ENCODE results near the gene DMRTA2.
"Not testable (repeated sequence)": the region's sequence is repeated elsewhere in the genome, so short reads cannot be mapped to it uniquely, and the experiment has no call there.

Gene DMRTA2

DNA sequence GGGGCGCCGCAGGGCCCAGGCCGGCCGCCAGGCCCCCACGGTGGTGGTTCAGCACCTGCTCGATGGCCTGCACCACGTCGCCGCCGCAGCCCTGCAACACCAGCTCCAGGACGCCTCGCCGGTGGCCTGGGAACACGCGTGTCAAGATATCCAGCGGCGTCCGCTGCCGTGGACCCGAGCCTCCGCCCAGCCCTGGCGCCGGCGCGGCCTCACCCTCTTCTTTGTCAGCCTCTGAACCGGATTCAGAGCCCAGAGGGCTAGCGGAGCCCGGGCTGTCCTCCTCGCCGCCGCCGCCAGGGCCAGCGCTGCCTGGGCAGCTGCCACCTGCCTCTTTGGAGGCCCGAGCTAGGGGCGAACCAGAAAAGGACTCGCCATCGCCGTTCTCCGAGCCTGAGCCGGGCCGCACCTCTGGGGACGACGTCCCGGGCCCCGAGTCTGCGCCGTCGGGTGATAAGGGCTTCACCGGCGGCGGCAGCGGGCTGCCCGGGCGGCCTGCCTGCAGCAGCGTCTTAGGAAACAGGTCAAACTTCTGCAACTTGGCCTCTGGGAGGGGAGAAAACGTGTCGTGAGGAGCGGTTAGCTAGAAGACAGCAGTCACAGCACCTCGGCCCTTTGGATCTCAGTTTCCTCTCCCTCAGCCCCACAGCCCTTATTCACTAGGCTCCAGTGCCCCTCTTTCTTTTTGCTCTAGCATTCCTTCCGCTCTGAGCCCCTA is 3.9 kb downstream of the DMRTA2 start:
- no peak overlapping the region for H3K4me3 Mint-ChIP-seq
- peaks cover 19% of the 10 kb centered on the region for H3K4me1 Mint-ChIP-seq (ENCODE audit: low read depth)
- no peaks in the 10 kb centered on the region for H3K9me3 Mint-ChIP-seq
- peaks cover 9% of the 10 kb centered on the region for H3K36me3 Mint-ChIP-seq (ENCODE audit: low read depth)
- DNase-seq (ENCODE audit: low spot score), result no peak
- peaks cover 80% of the 10 kb centered on the region for H3K27me3 Mint-ChIP-seq (ENCODE audit: low read depth)
- peak overlapping the region; percentile 80 for H3K27ac Mint-ChIP-seq

DNA sequence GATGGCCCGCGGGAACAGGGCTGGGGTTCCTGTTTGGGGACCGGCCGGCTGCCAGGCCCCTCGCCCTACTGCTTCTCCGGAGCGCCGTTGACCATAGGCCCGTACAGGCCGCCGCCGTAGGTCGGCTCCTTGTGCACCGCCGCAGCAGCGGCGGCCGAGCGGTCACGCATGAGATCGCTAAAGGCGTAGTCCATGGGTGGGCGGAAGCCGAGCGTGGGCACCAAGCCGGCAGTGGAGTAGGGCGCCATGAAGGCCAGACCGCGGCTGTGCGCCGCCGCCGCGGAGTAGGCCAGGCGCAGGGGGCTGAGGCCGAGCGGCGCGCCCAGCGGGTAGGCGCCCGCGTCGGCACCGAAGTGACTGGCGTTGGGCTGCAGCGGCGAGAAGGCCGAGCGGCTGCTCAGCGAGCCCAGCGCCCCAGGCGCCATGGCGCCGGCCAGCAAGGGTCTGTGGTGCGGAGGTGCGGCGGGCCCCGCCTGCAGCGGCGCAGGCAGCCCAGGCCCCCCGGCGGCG is 4.6 kb downstream of the DMRTA2 start:
- no peak for DNase-seq (ENCODE audit: low spot score)
- H3K9me3 Mint-ChIP-seq, result no peaks in the 10 kb centered on the region
- H3K27ac Mint-ChIP-seq, result no peak overlapping the region
- peaks cover 79% of the 10 kb centered on the region for H3K27me3 Mint-ChIP-seq (ENCODE audit: low read depth)
- peaks cover 13% of the 10 kb centered on the region for H3K4me1 Mint-ChIP-seq (ENCODE audit: low read depth)
- H3K36me3 Mint-ChIP-seq (ENCODE audit: low read depth), result peaks cover 9% of the 10 kb centered on the region
- no peak overlapping the region for H3K4me3 Mint-ChIP-seq

DNA sequence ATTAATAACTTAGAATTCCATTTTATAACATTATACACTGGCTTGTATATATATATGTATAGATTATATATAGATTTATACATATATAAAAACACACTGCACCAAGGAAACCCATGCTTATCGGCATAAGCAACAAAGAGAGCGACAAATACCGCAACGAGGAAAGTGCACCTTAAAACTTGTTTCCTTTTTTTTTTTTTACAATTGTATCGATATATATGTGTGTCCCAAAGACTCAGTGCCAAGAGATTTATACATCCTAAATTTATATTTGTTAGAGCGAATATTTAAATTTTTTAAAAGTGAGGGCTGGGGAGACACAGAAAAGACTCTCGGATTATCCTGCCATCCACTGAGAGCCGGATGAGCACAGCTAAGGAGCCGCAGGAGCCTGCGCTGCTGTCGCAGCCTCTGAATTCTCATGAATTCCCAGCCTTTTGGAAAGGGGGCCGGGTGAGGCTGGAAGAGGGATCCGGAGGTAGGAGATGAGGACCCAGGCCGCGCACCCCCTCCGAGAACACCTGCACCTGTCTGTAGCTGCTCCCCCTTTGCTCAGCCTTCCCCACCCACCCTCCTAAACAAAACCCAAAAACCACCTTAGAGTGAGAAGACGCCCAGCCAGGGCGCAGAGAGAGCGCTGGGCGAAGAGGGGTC is 5.2 kb downstream of the DMRTA2 start:
- H3K27me3 Mint-ChIP-seq (ENCODE audit: low read depth), result peaks cover 78% of the 10 kb centered on the region
- peak overlapping the region; percentile 78 for H3K27ac Mint-ChIP-seq
- no peak overlapping the region for H3K4me3 Mint-ChIP-seq
- no peaks in the 10 kb centered on the region for H3K9me3 Mint-ChIP-seq
- peaks cover 9% of the 10 kb centered on the region for H3K36me3 Mint-ChIP-seq (ENCODE audit: low read depth)
- peaks cover 12% of the 10 kb centered on the region for H3K4me1 Mint-ChIP-seq (ENCODE audit: low read depth)
- DNase-seq (ENCODE audit: low spot score), result no peak

DNA sequence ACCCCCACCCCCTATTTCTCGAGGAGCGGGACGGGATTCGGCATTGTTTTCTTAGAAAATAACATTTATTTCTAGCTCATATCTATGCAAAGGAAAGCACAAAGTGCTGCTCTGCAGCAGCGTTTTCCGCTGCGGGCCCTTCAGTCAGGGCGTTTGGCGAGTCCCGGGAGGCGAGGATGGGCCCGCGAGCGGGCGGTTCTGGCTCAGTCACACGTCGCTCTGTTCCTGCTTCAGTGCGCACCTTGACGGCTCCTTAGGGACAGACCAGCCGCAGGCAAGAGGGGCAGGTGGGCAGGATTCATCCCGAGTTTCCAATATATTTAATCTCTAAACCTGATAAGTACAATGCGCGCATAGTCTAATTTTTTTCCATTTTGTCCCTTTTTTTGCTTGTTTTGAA is 5.7 kb downstream of the DMRTA2 start:
- peaks cover 9% of the 10 kb centered on the region for H3K36me3 Mint-ChIP-seq (ENCODE audit: low read depth)
- H3K4me1 Mint-ChIP-seq (ENCODE audit: low read depth), result peaks cover 12% of the 10 kb centered on the region
- H3K9me3 Mint-ChIP-seq, result no peaks in the 10 kb centered on the region
- no peak overlapping the region for H3K4me3 Mint-ChIP-seq
- no peak for DNase-seq (ENCODE audit: low spot score)
- peak overlapping the region; percentile 78 for H3K27ac Mint-ChIP-seq
- peaks cover 77% of the 10 kb centered on the region for H3K27me3 Mint-ChIP-seq (ENCODE audit: low read depth)

DNA sequence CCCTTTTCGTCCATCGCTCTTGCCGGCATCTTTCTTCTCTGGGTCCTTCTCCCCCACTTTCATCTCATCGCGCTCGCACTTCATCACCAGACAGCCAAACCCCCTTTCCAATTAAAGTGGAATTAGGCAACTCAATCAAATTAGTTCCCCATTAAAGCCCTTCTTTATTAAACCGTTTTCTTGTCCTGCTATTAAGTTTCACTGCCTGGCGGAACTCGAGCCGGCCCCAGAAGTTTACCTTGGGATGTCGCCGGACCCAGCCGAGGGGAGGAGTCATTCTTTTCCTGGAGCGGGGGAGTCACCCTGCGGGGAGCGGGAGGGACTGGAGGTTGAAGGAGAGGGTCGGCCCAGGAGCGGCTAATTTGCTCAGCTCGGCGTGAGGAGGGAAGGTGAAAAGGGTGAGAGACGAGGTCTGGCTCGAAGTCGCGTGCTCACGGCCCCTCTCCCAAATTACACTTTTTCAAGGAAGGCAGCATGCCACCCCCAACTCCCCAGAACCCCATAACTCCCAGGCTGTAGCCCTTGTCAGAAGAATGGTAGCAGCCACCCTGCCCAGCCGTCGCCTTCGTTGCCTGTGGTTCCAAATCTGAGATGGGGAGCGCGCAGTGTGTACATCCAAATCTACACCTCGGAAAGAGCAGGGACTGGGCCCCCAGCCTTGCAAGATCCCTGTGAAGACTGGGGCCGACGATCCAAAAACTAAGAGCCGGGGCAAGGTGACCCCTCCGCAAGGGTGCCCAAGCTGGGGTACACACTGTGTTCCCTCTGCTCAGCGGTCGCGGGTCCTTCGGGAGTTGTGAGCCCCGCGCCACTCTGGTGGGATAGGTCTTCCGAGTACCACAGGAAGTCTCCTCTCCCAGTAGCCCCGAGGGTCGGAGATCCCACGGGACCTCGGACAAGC is 6.4 kb downstream of the DMRTA2 start:
- Mint-ChIP-seq H3K4me1 (ENCODE audit: low read depth) (peaks cover 11% of the 10 kb centered on the region), H3K4me3 (no peak overlapping the region), H3K27me3 (ENCODE audit: low read depth) (peaks cover 71% of the 10 kb centered on the region), H3K36me3 (ENCODE audit: low read depth) (peaks cover 9% of the 10 kb centered on the region), H3K27ac (peak overlapping the region; percentile 73), H3K9me3 (no peaks in the 10 kb centered on the region)
- no peak for DNase-seq (ENCODE audit: low spot score)

DNA sequence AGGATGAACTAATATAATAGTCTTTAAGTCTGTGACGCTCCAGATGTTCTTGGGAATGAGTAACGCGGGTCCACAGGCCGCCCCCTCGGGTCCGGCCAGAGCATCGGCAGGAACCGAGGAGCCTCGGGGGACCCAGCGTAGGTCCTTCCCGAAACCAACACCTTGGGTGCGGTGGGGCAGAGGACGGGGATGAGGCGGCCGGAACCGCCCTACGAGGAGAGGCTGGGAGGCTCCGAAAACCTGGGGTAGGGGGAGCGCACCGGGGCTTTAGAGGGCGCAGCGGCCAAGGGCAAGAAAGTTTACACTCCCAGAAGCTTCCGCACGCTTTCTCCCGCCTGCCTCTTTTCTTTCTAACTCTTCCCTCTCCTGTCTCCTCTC is 7.1 kb downstream of the DMRTA2 start:
- DNase-seq (ENCODE audit: low spot score), result no peak
- Mint-ChIP-seq H3K4me1 (ENCODE audit: low read depth) (peaks cover 8% of the 10 kb centered on the region), H3K27me3 (ENCODE audit: low read depth) (peaks cover 67% of the 10 kb centered on the region), H3K4me3 (no peak overlapping the region), H3K9me3 (no peaks in the 10 kb centered on the region), H3K27ac (peak overlapping the region; percentile 73), H3K36me3 (ENCODE audit: low read depth) (peaks cover 9% of the 10 kb centered on the region)

DNA sequence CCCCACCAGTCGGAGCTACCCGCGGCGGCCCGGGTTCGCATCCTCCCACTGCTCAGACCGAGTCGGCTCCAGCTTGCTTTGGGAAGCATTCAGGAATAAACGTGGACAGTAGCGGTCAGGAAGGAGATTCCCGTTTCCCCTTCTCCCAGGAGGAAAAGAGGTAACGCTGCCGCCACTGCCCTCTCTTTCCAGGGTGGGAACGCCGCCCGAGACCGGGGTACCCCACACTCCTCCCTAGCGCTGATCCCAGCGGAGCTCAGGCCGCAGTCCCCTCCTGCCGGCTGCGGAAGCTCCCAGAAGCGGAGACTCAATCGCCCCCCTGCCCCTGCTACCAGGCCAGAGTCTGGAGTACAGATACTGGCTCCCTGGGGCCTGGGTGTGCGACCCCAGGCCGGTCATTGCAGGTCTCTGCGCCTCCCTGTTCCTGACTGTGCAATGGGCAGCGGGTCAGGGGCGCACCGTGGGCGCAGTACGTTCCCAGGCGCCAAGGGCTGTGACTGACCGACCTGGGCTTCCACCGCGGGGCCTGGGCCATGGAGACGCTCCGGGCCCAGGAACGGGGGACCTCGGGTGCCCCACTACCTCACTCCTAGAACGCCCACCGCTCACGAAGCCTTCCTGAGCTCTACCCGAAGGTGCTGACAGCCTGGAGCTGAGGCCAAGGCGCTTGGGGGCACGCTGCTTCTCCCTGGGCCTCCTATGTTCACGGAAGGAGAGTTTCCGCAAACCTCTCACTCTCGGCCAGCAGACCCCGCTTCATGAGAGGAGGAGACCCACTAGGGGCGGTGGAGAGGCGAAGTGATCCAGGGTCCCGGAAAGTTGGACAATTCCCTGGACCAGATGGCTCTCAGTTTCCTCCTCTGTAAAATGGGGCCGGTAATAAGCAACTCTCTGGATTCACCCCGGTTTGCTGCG is 7.8 kb downstream of the DMRTA2 start:
- no peaks in the 10 kb centered on the region for H3K9me3 Mint-ChIP-seq
- no peak overlapping the region for H3K27ac Mint-ChIP-seq
- DNase-seq (ENCODE audit: low spot score), result no peak
- peaks cover 8% of the 10 kb centered on the region for H3K4me1 Mint-ChIP-seq (ENCODE audit: low read depth)
- peaks cover 8% of the 10 kb centered on the region for H3K36me3 Mint-ChIP-seq (ENCODE audit: low read depth)
- no peak overlapping the region for H3K4me3 Mint-ChIP-seq
- peaks cover 69% of the 10 kb centered on the region for H3K27me3 Mint-ChIP-seq (ENCODE audit: low read depth)

DNA sequence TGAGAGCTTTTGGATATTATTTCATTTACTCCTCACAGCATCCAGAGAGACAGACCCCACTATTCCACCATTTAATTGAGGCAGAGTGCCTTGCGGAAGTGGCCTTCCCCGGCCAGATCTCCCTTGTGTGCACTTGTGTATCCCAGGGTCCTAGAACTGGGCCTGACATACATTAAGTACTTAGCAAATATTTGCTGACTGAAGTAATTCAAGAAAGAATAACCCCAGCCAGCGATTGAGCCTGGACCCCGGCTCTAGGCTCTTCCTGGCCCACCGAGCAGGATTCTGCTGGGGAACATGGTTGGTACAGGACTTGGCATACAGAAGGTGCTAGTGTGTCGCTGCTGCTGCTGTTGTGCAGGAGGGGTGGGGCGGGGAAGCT is 8.4 kb downstream of the DMRTA2 start:
- peaks cover 4% of the 10 kb centered on the region for H3K36me3 Mint-ChIP-seq (ENCODE audit: low read depth)
- peaks cover 68% of the 10 kb centered on the region for H3K27me3 Mint-ChIP-seq (ENCODE audit: low read depth)
- H3K27ac Mint-ChIP-seq, result no peak overlapping the region
- DNase-seq (ENCODE audit: low spot score), result no peak
- peaks cover 2% of the 10 kb centered on the region for H3K4me1 Mint-ChIP-seq (ENCODE audit: low read depth)
- H3K9me3 Mint-ChIP-seq, result no peaks in the 10 kb centered on the region
- H3K4me3 Mint-ChIP-seq, result no peak overlapping the region

DNA sequence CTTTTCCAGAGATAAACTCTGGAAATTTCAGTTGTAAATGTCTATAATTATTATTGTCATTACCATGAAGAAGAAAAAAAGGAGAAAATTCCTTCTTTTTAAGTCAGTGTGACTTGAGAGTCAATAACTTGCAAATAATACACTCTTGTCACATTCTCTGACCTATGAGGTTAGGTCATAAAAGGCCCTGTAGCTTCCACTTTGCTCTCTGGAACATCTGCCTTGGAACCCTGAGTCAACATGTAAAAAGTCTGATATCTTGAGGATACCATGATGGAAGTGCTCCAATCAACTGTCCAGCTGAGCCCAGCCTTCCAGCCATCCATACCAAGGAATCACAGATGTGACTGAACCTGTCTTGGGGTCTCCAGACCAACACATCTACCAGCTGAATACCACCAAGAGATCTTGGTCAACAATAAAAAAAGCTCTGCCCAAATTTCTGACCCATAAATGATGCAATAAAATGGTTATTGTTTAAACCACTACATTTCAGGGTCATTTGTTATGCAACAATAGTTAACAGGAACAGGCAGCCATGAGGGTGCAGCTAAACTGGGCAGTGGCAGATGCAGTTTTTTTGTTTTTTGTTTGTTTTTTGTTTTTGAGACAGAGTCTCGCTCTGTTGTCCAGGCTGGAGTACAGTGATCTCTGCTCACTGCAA is 10.3 kb downstream of the DMRTA2 start:
- DNase-seq (ENCODE audit: low spot score), result no peak
- Mint-ChIP-seq H3K9me3 (no peaks in the 10 kb centered on the region), H3K27me3 (ENCODE audit: low read depth) (peaks cover 68% of the 10 kb centered on the region), H3K27ac (no peak overlapping the region), H3K36me3 (ENCODE audit: low read depth) (peaks cover 4% of the 10 kb centered on the region), H3K4me1 (ENCODE audit: low read depth) (no peaks in the 10 kb centered on the region), H3K4me3 (no peak overlapping the region)

DNA sequence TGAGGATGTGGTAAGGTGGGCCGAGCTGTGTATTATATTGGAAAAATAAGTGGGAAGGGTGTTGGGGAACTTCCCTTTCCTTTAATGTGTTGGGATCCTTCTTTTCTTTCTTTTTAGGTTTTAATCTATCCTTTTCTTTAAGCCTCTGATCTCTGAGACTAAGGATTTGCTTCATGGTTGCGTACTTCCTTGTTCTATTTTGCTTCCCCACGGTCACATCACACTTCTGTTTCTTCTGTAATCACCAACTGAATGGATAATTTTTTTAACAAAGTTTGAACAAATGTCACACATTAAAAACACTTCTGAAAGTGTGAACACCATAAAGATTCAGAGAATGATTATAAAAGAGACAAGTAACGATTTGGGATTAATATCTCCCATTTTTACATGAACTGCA is 17.4 kb downstream of the DMRTA2 start:
- Mint-ChIP-seq H3K4me1 (ENCODE audit: low read depth) (no peaks in the 10 kb centered on the region), H3K4me3 (no peak overlapping the region), H3K27ac (no peak overlapping the region), H3K9me3 (no peaks in the 10 kb centered on the region), H3K36me3 (ENCODE audit: low read depth) (no peaks in the 10 kb centered on the region), H3K27me3 (ENCODE audit: low read depth) (peaks cover 40% of the 10 kb centered on the region)
- DNase-seq (ENCODE audit: low spot score), result no peak

DNA sequence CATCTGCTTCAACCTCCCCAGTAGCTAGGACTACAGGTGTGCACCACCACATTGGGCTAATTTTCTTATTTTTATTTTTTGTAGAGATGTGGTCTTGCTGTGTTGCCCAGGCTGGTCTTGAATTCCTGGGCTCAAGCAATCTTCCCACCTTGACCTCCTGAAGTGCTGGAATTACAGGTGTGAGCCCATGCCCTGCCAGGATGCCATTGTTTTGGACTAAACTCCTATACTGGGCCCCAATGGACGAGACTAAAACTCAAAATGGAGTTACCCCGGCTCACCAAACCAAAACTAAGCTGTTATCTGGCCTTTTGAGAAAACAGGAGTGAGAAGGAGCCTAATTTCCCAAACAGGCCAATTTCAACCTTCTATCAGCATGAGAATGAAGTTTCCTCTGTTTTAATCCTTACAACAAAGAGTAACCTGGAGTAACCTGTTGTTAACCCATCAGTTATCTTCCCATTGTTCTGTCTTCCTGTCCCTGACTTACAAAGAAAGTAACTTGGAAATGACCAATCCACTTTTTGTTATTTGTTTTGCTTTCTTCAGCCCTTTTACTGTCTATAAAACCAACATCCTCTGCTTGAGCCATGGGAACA is 29.6 kb downstream of the DMRTA2 start:
- Mint-ChIP-seq H3K27ac (no peak overlapping the region), H3K4me3 (no peak overlapping the region), H3K4me1 (ENCODE audit: low read depth) (no peaks in the 10 kb centered on the region), H3K27me3 (ENCODE audit: low read depth) (no peaks in the 10 kb centered on the region), H3K9me3 (no peaks in the 10 kb centered on the region), H3K36me3 (ENCODE audit: low read depth) (no peaks in the 10 kb centered on the region)
- no peak for DNase-seq (ENCODE audit: low spot score)

DNA sequence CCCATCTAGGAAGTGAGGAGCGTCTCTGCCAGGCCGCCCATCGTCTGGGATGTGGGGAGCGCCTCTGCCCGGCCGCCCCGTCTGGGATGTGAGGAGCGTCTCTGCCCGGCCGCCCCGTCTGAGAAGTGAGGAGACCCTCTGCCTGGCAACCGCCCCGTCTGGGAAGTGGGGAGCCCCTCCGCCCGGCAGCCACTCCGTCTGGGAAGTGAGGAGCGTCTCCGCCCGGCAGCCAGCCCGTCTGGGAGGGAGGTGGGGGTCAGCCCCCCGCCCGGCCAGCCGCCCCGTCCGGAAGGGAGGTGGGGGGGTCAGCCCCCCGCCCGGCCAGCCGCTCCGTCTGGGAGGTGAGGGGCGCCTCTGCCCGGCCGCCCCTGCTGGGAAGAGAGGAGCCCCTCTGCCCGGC is 41.7 kb downstream of the DMRTA2 start:
- not testable (repeated sequence) for H3K9me3 Mint-ChIP-seq; H3K4me3 Mint-ChIP-seq; H3K4me1 Mint-ChIP-seq (ENCODE audit: low read depth); H3K27me3 Mint-ChIP-seq (ENCODE audit: low read depth); H3K36me3 Mint-ChIP-seq (ENCODE audit: low read depth); H3K27ac Mint-ChIP-seq; DNase-seq (ENCODE audit: low spot score)
